ENCODE results near the gene SYCE1L.
"Not testable (repeated sequence)": the region's sequence is repeated elsewhere in the genome, so short reads cannot be mapped to it uniquely, and the experiment has no call there.

The SYCE1L gene

GRCh38 chr16:77197747-77198146, 1.5 kb upstream of the SYCE1L start:
- DNase-seq (ENCODE audit: low read depth in 2 of 2, low spot score in 1 of 2): no peak

- no peak for DNase-seq (ENCODE audit: low read depth in 2 of 2, low spot score in 1 of 2)
These were observed 7.3 kb downstream of the SYCE1L start for GRCh38 chr16:77206533-77206932.

- no peak for DNase-seq (ENCODE audit: low read depth in 2 of 2, low spot score in 1 of 2)
These were observed 7.8 kb downstream of the SYCE1L start for GRCh38 chr16:77207030-77207429.

- DNase-seq (ENCODE audit: low read depth in 2 of 2, low spot score in 1 of 2): no peak
These were observed 9.2 kb downstream of the SYCE1L start for GRCh38 chr16:77208382-77208781.

DNA sequence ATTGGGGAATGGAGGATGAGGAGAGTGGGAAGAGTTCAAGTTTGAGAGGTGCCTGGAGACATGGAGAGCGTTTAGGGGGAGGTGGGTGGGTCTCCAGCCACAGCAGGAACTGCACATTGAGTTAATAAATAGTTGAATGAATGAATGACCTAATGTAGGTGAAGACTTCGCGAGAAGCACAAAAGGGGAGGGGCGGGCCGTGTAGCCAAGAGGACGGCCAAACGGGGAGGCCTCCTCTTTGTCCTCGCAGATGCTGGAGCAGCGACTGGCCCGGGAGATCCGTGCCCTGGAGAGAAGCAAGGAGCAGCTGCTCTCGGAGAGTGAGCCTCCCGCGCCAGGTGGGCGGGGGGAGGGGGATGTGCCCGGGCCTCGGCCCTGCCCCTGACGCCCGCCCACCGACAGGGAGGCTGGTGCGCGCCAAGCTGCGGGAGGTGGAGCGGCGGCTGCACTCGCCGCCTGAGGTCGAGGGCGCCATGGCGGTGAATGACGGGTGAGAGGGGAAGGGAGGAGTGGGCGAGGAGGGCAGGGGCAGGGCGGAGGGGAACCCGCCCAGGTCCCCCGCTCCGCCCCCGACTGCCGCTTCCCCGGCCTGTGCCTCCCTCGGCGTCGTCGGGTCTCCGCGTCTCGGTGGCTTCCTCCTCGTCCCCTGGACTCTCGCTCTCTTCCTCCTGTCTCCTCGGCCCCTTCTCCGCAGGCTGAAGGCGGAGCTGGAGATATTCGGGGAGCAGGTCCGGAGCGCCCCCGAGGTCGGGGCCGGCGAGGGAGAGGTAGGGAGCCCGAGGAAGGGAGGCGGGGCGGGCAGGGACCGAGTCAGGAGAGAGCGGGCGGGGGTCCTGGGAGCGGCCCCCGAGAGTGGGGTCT, 12.9 kb downstream of the SYCE1L start:
- peak in 1 of 2 donors; percentile 55 for DNase-seq (ENCODE audit: low read depth in 2 of 2, low spot score in 1 of 2)

GRCh38 chr16:77212741-77213541, 13.7 kb downstream of the SYCE1L start:
- peak in 1 of 2 donors; percentile 58 for DNase-seq (ENCODE audit: low read depth in 2 of 2, low spot score in 1 of 2)

- no peak for DNase-seq (ENCODE audit: low read depth in 2 of 2, low spot score in 1 of 2)
These were observed 14.4 kb downstream of the SYCE1L start for GRCh38 chr16:77213542-77214106.

DNA sequence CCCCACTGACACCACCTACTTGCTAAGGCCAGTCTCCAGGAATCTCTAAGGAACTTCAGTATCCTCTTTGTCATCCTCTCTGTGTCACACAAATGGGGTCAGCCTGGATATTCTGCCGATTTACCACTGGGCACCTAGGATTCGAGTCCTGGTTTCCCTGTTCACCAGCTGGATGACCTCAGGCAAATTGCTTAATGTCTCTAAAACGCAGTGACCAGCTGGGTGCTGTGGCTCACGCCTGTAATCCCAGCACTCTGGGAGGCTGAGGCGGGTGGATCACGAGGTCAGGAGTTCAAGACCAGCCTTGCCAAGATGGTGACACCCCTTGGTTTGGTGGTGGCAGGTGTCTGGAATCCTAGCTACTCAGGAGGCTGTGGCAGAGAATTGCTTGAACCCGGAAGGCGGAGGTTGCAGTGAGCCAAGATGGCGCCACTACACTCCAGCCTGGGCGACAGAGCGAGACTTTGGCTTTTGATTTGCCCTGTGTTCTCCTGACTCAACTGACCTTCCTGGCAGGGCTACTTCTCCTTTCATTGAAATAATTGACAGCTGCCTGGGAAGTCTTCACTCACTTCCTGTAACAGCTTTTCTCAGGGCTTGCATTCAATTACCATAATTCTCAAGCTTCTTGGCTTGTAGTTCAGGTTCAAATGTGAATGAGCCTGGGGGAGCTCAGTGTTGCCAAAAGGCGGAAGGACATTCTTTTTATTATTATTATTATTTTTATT, 15.4 kb downstream of the SYCE1L start:
- DNase-seq (ENCODE audit: low read depth in 2 of 2, low spot score in 1 of 2): no peak

- DNase-seq (ENCODE audit: low read depth in 2 of 2, low spot score in 1 of 2): no peak
These were observed 20.2 kb downstream of the SYCE1L start for GRCh38 chr16:77219437-77219836.

- DNase-seq (ENCODE audit: low read depth in 2 of 2, low spot score in 1 of 2): no peak
These were observed 21.2 kb downstream of the SYCE1L start for GRCh38 chr16:77220427-77220826.

DNA sequence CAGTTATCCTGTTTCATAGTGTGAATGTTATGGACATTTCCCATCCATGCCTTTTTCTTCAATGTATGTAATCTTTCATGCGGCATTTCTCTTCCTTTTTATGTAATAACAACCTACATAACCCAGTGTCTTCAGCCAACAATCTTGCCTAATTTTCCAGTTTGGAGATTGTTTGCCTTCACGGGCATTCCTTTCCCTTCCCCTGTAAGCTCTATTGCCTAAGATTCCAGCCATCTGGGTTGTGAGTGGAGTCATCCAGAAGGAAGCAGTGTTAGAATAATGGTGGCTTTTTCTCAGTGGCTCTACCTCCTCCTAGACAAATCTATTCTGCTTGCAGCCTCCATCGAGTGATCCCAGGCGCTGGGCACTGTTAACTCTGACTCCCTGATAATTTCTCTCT, 22.3 kb downstream of the SYCE1L start:
- no peak for DNase-seq (ENCODE audit: low read depth in 2 of 2, low spot score in 1 of 2)

DNA sequence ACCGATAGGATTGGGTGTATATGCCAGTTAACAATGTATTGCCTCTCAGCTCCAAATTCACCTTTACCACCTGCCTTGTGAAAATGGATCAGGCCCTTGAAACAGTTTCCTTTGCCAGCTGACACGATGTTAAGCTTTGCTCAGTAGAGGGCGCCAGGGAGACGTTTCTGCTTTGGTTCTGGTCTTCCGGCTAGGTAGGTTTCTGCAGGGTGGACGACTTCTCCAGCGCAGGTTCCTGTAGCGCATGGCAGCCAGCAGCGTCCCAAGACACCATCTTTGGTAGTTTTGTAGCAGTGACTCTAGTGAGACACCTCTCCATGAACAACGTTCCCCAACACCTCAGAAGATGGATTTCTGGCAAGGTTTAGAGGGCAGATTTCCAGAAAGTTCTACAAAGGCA, 24.0 kb downstream of the SYCE1L start:
- DNase-seq (ENCODE audit: low read depth in 2 of 2, low spot score in 1 of 2): no peak

- DNase-seq (ENCODE audit: low read depth in 2 of 2, low spot score in 1 of 2): no peak
These were observed 26.0 kb downstream of the SYCE1L start for GRCh38 chr16:77225182-77225581.

DNA sequence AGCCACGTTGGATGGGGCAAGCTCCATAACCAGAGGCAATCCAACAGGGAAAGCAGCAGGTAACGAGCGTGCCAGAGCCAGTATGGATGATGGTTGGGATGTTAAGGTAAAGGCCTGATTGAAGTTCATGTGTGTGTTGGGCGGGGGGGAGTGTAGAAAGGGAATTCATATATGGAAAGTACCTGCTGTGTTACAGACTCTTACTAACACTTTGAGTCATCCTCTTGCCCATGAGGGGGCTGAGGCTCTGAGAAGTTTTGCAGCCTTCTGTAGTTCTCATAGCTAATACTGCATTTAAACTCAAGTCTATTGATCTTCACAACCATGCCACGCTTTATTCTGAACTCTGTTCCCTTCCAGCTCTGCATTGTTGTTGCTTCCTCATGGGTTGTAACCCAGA, 28.5 kb downstream of the SYCE1L start:
- no peak for DNase-seq (ENCODE audit: low read depth in 2 of 2, low spot score in 1 of 2)

- no peak for DNase-seq (ENCODE audit: low read depth in 2 of 2, low spot score in 1 of 2)
These were observed 31.8 kb downstream of the SYCE1L start for GRCh38 chr16:77231047-77231446.

DNA sequence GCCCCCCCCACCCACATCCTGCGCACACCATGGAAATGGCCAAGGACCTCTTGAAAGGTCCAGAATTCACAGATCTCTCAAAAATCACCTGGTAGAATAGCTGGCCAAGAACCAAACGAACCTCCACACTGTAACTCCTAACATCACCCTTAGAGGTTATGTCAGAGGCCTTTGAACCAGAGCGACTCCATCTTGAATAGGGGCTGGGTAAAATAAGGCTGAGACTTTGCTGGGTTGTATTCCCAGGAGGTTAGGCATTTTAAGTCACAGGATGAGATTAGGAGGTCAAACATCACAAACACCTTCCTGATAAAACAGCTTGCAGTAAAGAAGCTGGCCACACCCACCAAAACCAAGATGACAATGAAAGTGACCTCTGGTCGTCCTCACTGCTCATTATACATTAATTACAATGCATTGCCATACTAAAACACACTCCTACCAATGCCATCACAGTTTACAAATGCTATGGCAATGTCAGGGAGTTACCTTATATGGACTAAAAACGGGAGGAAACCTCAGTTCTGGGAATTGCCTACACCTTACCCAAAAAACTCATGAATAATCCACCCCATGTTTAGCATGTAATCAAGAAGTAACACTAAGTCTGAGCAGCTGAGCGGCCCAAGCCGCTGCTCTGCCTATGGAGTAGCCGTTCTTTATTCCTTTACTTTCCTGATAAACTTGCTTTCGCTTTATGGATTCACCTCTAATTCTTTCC, 34.8 kb downstream of the SYCE1L start:
- no peak for DNase-seq (ENCODE audit: low read depth in 2 of 2, low spot score in 1 of 2)

DNA sequence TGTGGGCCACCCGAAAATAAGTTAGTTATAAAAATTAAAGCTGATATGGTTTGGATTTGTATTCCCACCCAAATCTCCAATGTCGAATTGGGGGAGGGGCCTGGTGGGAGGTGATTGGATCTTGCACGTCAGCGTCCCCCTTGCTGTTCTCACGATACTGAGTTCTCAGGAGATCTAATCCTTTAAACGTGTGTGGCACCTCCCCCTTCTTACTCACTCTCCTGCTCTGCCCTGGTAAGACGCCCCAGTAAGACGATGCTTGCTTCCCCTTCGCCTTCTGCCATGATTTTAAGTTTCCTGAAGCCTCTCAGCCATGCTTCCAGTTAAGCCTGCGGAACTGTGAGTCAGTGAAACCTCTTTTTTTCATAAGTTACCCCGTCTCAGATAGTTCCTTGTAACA, 35.4 kb downstream of the SYCE1L start:
- DNase-seq (ENCODE audit: low read depth in 2 of 2, low spot score in 1 of 2): no peak

DNA sequence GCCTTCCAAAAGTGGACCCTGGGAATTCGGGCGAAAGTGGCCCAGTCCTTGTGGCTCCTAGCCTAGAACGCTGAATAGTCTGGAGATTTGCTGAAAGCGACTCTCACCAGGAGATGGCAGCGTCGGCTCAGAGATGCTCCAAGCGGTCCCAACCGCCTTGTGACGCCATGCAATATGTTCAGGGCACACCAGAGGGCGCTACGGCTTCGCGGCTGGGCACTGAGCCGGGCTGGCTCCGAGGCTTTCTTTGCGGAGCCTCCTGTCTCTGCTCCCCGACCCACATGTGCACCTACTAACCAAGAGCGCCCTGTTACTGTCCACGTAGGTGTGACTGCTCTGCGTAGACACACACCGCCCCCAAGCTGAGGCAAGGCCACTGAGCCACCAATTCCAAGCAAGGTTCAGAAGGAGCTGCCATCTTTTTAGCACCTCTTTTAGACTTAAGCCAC, 36.9 kb downstream of the SYCE1L start:
- peak; percentile 70 to 74 for DNase-seq (ENCODE audit: low read depth in 2 of 2, low spot score in 1 of 2)

DNA sequence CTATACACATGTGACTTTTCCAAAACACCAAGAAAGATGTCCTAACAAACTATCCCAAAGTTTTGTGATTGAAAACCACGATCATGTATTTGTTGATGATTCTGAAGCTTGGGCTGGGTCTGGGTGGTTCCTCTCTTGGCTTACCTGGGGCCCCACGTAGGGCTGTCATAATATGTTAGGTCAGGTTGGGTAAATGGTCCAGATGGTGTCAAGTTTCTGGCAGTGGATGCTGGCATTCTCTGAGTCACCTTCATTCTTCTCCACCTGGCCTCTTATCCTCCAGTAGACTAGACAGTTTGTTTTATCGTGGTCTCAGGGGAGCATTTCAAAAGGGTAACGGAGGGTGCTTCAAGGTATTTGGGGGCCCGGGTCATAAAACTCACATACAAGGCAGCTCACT, 39.4 kb downstream of the SYCE1L start:
- no peak for DNase-seq (ENCODE audit: low read depth in 2 of 2, low spot score in 1 of 2)

DNA sequence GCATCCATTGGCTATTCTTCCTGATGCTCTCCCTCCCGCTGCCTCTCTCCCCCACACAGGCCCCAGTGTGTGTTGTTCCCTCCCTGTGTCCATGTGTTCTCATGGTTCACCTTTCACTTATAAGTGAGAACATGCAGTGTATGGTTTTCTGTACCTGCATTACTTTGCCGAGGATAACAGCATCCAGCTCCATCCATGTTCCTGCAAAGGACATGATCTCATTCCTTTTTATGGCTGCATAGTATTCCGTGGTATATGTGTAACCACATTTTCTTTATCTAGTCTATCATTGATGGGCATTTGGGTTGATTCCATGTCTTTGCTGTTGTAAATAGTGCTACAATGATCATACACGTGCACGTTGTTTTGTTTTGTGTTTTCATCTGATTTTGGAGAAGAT, 43.3 kb downstream of the SYCE1L start:
- DNase-seq (ENCODE audit: low read depth in 2 of 2, low spot score in 1 of 2): not testable (repeated sequence)

GRCh38 chr16:77246150-77246549, 46.9 kb downstream of the SYCE1L start:
- DNase-seq (ENCODE audit: low read depth in 2 of 2, low spot score in 1 of 2): no peak

All from stimulated activated CD8-positive, alpha-beta memory T cell treated with anti-CD3 and anti-CD28 coated beads, Interleukin-4, amount 100 ng/mL, for 1 hour (primary cell).